GM21825 (cell line): ENCODE data around the gene CRACDL.
"Not testable (repeated sequence)": the region's sequence is repeated elsewhere in the genome, so short reads cannot be mapped to it uniquely, and the experiment has no call there.

ENCODE experiments used
- ATAC-seq: cut with Tn5 transposase; IDR thresholded peaks from one replicate; pipeline ENCODE4 v1.9.1; 2021; ENCODE audit warnings: mild to moderate bottlenecking, moderate library complexity; ENCODE audit not compliant: unreplicated experiment

CRACDL gene

DNA sequence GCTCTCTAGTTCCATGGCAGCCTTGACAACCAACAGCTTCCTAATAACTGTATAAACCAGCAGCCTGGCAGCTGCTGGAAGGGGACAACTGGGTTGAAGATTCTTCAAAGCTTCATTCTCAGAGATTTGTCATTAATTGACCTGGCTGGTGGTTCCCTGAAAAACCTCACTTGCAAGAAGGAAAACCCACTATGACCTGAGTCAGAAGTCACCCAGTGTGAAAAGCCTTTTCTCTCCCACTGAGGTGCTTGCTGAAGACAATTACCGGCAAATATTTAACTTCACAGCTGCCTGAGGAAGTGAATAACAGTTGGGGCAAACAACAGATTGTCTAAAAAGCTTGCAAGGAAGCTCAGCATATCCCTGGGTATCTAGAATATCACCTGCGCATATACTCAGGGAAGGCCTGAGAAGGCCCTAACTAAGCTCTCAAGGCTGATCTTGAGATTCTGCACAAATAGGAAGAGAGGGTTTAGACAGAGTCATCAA, 49.9 kb downstream of the CRACDL start:
- ATAC-seq, result no peak

GRCh38 chr2:98884658-98885057, 51.4 kb downstream of the CRACDL start:
- ATAC-seq, result no peak

DNA sequence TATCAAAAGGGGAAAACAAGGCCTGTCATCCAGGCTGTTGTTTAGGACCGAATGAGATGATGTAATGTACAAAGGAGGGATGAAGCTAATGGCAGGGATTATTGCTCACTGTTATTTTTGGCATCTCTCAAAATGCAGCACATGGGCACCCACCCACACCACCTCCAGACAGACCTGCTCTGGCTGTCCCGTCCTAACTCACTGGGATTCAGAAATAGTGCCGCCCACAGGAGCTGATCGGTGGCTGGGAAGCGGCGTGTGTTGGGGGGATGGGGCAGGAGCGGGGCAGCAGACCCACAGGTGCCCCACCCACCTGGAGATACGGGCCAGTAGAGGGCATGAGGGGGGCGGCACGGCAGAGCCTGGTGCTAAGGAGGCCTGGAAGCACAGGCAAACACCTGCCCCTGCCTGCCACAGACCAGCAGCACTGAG, 52.2 kb downstream of the CRACDL start:
- ATAC-seq, result no peak

DNA sequence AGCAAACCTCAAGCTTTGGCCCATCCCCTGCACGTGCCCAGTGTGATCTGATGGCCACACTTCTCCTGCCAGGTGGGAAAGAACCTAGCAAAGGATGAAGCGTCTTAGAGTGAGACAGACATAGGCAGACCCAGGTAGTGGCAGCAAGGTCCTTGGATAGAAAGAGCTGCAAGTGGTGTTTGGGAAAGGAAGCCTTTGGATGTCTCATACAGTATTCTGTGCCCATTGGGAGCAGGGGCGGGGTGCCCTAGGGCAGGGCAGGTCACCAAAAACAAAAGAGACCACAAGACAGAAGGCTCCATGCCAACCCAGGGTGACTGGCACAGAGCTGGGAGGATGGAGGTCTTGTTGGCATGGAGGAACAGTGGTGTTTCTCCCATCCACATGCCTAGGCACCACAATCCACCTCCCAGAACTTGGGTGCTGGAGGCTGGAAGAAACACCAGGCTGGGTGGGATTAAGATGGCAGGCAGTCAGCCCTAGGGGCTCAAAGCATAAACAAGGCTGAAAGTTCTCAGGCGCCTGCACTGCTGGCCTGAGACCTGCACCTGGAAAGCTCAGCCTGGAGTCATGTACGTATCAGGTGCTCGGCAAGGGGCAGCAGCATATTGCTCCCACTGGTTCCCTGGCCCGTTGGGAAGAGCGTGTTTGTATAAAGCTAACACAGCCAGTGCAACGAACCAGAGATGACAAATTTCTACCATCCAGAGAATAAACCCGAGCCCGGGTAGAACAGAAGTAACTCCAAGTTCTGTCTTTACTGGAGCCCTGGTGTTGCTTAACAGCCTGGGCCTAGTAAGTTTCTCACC, 52.9 kb downstream of the CRACDL start:
- ATAC-seq, result no peak

DNA sequence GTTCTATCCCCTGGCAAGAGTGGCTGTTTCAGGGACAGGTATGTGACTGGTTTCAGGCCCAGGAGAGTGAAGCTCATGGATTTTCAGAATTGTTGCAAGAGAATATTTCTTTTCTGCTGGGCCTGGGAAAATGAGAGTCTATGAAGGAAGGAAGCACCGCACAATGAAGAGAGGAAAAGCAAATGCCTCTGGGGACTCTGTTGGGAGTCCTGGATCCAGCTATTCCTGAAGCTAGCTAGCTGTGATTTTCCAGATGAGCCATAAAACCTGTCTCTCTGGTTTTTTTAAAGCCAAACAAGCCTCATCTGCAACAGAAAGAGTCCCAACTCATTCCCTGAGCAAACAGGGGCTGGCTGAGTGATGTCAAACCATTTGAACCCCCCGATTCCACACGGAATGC, 53.7 kb downstream of the CRACDL start:
- ATAC-seq, result no peak

- no peak for ATAC-seq
Observed at GRCh38 chr2:98881153-98881650, 54.8 kb downstream of the CRACDL start.

GRCh38 chr2:98880266-98881152, 55.5 kb downstream of the CRACDL start:
- ATAC-seq, result no peak

DNA sequence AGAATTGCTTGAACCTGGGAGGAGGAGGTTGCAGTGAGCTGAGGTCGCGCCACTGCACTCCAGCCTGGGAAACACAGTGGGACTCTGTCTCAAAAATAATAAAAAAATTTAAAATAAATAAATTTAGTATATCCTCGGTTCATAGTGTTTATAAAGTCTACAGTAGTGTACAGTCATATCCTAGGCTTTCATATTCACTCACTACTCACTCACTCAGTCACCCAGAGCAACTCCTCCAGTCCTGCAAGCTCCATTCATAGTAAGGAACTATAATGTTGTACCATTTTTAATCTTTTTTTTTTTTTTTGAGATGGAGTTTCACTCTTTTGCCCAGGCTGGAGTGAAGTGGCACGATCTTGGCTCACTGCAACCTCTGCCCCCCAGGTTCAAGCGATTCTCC, 58.4 kb downstream of the CRACDL start:
- not testable (repeated sequence) for ATAC-seq

DNA sequence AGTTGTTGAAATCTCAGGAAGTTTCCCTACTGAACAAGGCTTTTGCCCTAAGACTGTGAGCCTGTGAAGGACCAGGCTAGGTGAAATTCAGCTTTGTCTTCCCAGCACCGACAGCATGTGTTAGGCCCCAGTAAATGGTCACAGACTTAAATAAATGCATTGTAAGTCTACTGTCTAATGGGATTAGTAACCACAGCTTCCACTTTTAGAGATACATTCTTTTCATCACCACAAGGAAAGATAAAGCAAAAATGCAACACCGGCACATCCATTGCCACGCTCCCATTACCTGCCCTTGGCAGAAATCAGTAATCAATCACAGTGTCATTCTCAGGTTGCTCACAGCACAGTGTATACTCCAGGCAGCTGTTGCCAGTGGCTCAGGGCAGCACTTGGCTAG, 59.3 kb downstream of the CRACDL start:
- no peak for ATAC-seq

DNA sequence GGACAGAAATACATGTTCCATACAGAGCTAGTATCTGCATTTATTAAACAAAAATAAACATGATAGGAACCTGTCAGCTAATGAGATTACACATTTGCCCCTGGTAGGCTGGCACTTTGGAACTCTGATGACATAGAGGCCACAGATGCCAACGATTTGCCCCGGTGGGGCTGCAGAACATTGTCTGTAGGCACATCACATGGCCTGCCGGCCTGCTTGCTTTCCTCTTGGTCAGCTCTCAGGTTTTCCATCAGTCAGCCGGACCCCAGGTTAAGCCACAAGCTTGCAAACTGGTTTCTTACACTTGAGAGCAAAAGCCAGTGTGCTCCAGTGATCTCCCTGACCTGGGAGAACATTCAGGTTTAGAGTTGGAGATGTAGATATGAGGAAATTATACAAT, 60.3 kb downstream of the CRACDL start:
- ATAC-seq, result no peak

DNA sequence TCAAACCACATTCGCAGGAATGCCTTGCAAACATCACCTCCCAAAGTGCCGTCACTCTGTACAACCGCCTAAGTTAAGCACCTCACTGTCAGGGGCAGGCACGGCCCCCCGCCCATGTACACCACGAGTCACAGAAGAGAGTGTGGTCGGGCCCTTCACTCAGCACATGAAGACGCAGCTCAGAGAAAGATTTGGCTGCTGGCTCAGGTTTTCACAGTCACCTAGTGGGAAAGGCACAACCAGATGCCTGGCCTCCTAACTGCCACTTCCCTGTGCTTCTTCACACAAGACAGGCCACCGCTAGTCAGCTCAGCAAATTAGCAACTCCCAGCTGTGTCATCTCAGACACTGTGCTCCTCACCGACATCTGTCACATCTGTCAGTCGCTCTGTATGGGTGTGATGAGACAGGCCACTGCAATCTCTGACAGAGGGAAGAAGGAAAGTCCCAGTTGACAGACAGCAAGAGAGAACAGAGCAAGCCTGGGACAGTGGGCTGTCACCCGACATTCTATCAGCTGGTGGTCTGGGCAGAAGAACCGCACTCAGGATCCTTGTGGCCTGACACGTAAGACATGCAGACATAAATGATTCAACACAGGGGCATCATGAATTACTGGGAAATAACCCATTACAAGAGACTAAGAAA, 60.8 kb downstream of the CRACDL start:
- no peak for ATAC-seq

- no peak for ATAC-seq
Observed at GRCh38 chr2:98874186-98874689, 61.8 kb downstream of the CRACDL start.

DNA sequence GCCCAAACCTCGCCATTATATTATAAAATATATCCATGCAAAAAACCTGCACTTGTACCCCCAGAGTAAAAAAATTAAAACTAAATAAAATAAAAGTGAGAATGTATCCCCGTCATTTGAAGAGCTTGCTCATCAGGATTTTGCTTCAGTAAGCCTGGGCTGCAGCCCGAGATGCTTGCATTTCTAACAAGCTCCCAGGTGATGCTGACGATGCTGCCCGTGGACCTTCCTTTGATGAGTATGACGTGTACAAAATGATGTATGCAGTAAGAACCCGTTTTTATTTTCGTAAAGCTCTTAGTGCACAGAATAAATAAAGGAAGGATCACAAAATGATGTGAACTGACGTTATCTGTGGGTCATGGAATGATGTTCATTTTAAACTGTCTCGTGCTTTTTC, 63.5 kb downstream of the CRACDL start:
- no peak for ATAC-seq

GRCh38 chr2:98871506-98871905, 64.5 kb downstream of the CRACDL start:
- ATAC-seq, result no peak

DNA sequence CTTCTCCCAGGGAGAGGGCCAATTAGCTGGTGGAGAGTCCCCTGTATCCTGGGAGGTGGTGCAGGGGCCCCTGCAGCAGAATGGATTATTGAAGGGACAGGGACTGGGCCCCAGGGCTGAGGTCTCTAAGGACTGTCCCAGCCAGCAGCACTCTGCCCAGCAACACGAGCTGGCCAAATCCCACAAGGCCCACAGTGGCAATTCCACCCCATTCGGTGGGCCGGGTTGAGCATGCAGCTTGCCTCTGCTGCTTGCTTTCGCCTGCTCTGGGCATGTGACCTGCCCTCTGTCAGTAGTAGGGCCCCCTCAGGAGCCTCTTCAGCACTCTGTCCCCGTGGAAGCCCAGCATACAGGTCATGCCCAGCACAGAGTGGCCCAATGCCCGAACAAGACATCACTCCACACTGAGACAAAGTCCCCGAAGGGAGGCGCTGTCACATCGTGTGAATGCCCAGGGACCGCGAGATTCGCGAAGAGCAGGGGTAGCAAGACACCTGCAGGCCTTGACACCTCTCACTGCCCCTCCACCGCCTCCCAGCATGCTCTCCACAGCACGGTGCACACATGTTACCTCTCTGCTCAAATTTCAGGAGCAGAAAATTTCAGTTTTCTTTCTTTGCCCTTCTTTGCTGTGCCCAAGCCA, 65.4 kb downstream of the CRACDL start:
- ATAC-seq, result no peak

DNA sequence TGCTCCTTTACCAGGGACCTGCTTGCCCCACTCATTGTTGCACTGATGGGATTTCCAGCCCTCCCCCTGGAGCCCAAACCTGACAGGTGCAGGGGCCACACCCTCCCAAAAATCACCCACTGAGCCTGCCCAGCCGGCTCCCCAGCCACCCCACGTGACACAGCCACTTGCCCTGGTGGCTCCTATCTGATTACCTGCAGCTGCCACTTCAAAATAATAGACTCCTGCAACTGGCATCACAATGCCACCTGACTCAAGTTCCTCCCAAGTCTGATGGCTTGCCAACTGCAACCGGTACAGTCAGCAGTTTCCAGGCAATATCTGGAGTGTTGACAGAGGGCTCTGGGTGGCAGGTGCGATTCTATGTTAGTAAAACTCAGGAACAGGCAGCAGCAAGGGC, 66.2 kb downstream of the CRACDL start:
- ATAC-seq, result no peak

GRCh38 chr2:98869272-98869641, 66.8 kb downstream of the CRACDL start:
- ATAC-seq, result no peak

- ATAC-seq, result no peak
Observed at GRCh38 chr2:98868548-98869271, 67.3 kb downstream of the CRACDL start.

DNA sequence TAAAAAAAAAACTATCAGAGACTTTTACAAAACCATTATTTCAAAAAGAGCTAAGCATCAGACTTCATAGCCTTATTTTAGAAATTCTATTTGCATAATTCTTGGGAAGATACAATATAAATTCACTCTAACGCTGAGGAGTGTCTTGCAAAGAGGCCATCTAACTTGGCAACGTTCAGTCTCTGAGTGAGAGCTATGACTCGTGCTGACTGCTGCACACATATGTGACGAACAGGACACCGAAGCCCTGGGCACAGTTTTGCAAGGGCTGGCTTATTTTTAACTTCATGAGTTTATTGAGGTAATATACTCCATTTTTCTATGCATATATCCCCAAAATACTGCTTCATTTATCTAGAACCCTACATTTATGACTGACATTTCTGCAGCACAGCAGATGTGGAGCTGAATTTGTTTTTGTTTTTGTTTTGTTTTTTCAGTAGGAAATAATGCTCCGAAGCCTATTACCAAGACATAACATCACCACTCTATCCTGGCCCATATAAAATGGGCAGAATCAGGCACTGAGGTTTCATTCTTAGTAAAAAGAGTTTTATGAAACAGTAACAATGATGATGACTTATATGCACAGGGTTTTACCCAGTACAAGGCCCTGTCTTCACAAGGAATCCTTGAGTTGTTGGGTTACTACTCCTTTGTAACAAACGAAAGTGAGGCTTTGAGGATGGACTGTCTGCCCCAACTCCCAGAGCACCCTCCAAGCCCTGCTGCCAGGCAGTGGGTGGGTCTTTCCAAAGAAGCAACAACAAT, 68.3 kb downstream of the CRACDL start:
- no peak for ATAC-seq
